H1 (cell line): Measurements from ENCODE around the gene FBXL17. TPM values are rescaled to one million over a fixed set of nuclear protein-coding genes. Genes with fewer than 3 reads are reported as not detected.

Source experiments
- CTCF ChIA-PET: fragments of 300-600 bp; sonication (Branson Sonifier 250); formaldehyde crosslinking; loops from one replicate; lab custom pipeline; 2021; ENCODE audit not compliant: partially characterized antibody; lab: Charles Lee
- POLR2A ChIA-PET: fragments of 300-600 bp; sonication (Branson Sonifier 250); formaldehyde crosslinking; loops from one replicate; lab custom pipeline; 2021; ENCODE audit warnings: inconsistent platforms; ENCODE audit not compliant: partially characterized antibody; lab: Charles Lee
- DNase-seq, 2 experiments: peaks; one replicate each; pipeline versions ENCODE4 v3.0.0 to v3.0.0-alpha.2; 2010 to 2022; ENCODE audit warnings: low spot score in 2 of 2, low read depth in 1 of 2, mixed read lengths in 1 of 2
- FAIRE-seq: peaks from 2 replicates; lab custom pipeline; 2011; peaks lifted over from hg19 to GRCh38; lab: Jason Lieb, UNC
- H2AFZ ChIP-seq: 2 replicates; pipeline ENCODE4 v1.8.1; 2012; ENCODE audit warnings: low read length, inconsistent platforms
- H2AK5ac ChIP-seq: 2 replicates; pipeline ENCODE4 v1.6.1; 2013; ENCODE audit warnings: low read depth, low read length
- H2BK120ac ChIP-seq: replicated peaks from 2 replicates; pipeline ENCODE3; 2013; ENCODE audit warnings: low read depth, low read length, inconsistent platforms
- H2BK12ac ChIP-seq: 2 replicates; pipeline ENCODE4 v1.6.1; 2013; ENCODE audit warnings: low read depth, low read length
- H2BK15ac ChIP-seq: 2 replicates; pipeline ENCODE4 v1.6.1; 2013; ENCODE audit warnings: low read length
- H2BK20ac ChIP-seq: 2 replicates; pipeline ENCODE4 v1.6.1; 2013; ENCODE audit warnings: low read length
- H2BK5ac ChIP-seq: 2 replicates; pipeline ENCODE4 v1.6.1; 2013; ENCODE audit warnings: low read depth, low read length
- H3K14ac ChIP-seq: 2 replicates; pipeline ENCODE4 v1.6.1; 2013; ENCODE audit warnings: inconsistent platforms; ENCODE audit not compliant: insufficient read length
- H3K18ac ChIP-seq: 2 replicates; pipeline ENCODE4 v1.6.1; 2013; ENCODE audit warnings: low read length; ENCODE audit errors: extremely low read depth
- H3K23ac ChIP-seq: 2 replicates; pipeline ENCODE4 v1.6.1; 2013; ENCODE audit warnings: inconsistent platforms; ENCODE audit not compliant: insufficient read length
- H3K23me2 ChIP-seq: 2 replicates; pipeline ENCODE4 v1.6.1; 2013; ENCODE audit warnings: low read depth, low read length
- H3K27ac ChIP-seq: 2 replicates; pipeline ENCODE4 v1.6.1; 2011; ENCODE audit warnings: low read depth, low read length, inconsistent platforms
- H3K27me3 ChIP-seq, 4 experiments: replicated peaks in 1 of 4; 1 replicate in 1 of 4; 2 replicates in 3 of 4; pipeline versions ENCODE4 v1.6.1 to v1.8.1; 2011 to 2013; ENCODE audit warnings: low read length in 3 of 4, mild to moderate bottlenecking in 3 of 4, inconsistent platforms in 2 of 4, mixed read lengths in 2 of 4, moderate library complexity in 1 of 4; ENCODE audit not compliant: control insufficient read depth in 3 of 4, insufficient read depth in 3 of 4; ENCODE audit errors: extremely low read depth in 1 of 4
- H3K36me3 ChIP-seq, 4 experiments: 2 replicates each; pipeline versions ENCODE4 v1.6.1 to v1.8.1; 2011 to 2013; ENCODE audit warnings: mild to moderate bottlenecking in 4 of 4, low read length in 3 of 4, moderate library complexity in 2 of 4, control low read depth in 1 of 4, inconsistent platforms in 1 of 4; ENCODE audit not compliant: insufficient read depth in 4 of 4, control insufficient read depth in 2 of 4
- H3K4ac ChIP-seq: replicated peaks from 2 replicates; pipeline ENCODE3; 2013; ENCODE audit warnings: low read length, low read depth, mixed read lengths, inconsistent platforms; ENCODE audit not compliant: insufficient read length
- H3K4me1 ChIP-seq, 4 experiments: replicated peaks in 1 of 4; 1 replicate in 1 of 4; 2 replicates in 3 of 4; pipeline versions ENCODE4 v1.6.1 to v1.8.1; 2011 to 2013; ENCODE audit warnings: low read length in 3 of 4, inconsistent platforms in 2 of 4, mixed read lengths in 1 of 4; ENCODE audit not compliant: insufficient read depth in 4 of 4, control insufficient read depth in 3 of 4
- H3K4me2 ChIP-seq, 2 experiments: 2 replicates each; pipeline versions ENCODE4 v1.6.1 to v1.8.1; 2011 to 2013; ENCODE audit warnings: low read depth in 2 of 2, low read length in 2 of 2, control low read depth in 1 of 2, inconsistent platforms in 1 of 2, mild to moderate bottlenecking in 1 of 2; ENCODE audit not compliant: insufficient read depth in 1 of 2
- H3K4me3 ChIP-seq, 4 experiments: fragments of 200-600, 300-600 bp in 1 of 4; sonication (generic), shearing (Covaris generic), sonication (Bioruptor Twin) in 1 of 4; 2 replicates each; pipeline versions ENCODE4 v1.5.1 to v1.8.1; 2011 to 2016; ENCODE audit warnings: low read length in 4 of 4, low read depth in 3 of 4, control low read depth in 2 of 4, inconsistent platforms in 2 of 4, mild to moderate bottlenecking in 2 of 4, mixed read lengths in 1 of 4, moderate library complexity in 1 of 4; ENCODE audit not compliant: insufficient read depth in 2 of 4; ENCODE audit errors: extremely low read depth in 1 of 4
- H3K56ac ChIP-seq: replicated peaks from 2 replicates; pipeline ENCODE3; 2013; ENCODE audit warnings: low read depth, mild to moderate bottlenecking, mixed read lengths, low read length, inconsistent platforms; ENCODE audit not compliant: insufficient read length
- H3K79me1 ChIP-seq: 2 replicates; pipeline ENCODE4 v1.6.1; 2013; ENCODE audit warnings: low read depth, low read length, control low read depth
- H3K79me2 ChIP-seq, 2 experiments: 2 replicates each; pipeline versions ENCODE4 v1.6.1 to v1.8.1; 2012 to 2013; ENCODE audit warnings: low read length in 2 of 2, mild to moderate bottlenecking in 2 of 2, inconsistent platforms in 1 of 2; ENCODE audit not compliant: insufficient read depth in 2 of 2, control insufficient read depth in 1 of 2
- H3K9ac ChIP-seq, 4 experiments: replicated peaks in 1 of 4; 1 replicate in 1 of 4; 2 replicates in 3 of 4; pipeline versions ENCODE4 v1.6.1 to v1.8.1; 2011 to 2013; ENCODE audit warnings: low read depth in 3 of 4, low read length in 3 of 4, control low read depth in 2 of 4, mild to moderate bottlenecking in 2 of 4, moderate library complexity in 2 of 4, inconsistent platforms in 1 of 4; ENCODE audit errors: extremely low read depth in 1 of 4
- H3K9me3 ChIP-seq, 2 experiments: 2 replicates each; pipeline versions ENCODE4 v1.6.1 to v1.8.1; 2012 to 2013; ENCODE audit warnings: mild to moderate bottlenecking in 2 of 2, moderate library complexity in 2 of 2, control low read depth in 1 of 2, inconsistent platforms in 1 of 2, low read depth in 1 of 2, low read length in 1 of 2, mixed read lengths in 1 of 2; ENCODE audit not compliant: insufficient read depth in 2 of 2
- H4K20me1 ChIP-seq, 2 experiments: replicated peaks in 1 of 2; 2 replicates each; pipeline versions ENCODE3 to v1.8.1; 2011 to 2013; ENCODE audit warnings: inconsistent platforms in 2 of 2, low read length in 2 of 2, mild to moderate bottlenecking in 1 of 2; ENCODE audit not compliant: insufficient read depth in 2 of 2, control insufficient read depth in 1 of 2
- H4K5ac ChIP-seq: 2 replicates; pipeline ENCODE4 v1.6.1; 2013; ENCODE audit warnings: low read length, low read depth, mixed read lengths, inconsistent platforms; ENCODE audit not compliant: insufficient read length
- H4K8ac ChIP-seq: 2 replicates; pipeline ENCODE4 v1.8.0; 2013; ENCODE audit warnings: mild to moderate bottlenecking, moderate library complexity, low read length, inconsistent platforms; ENCODE audit not compliant: insufficient read depth; ENCODE audit errors: extremely low read depth
- H4K91ac ChIP-seq: replicated peaks from 2 replicates; pipeline ENCODE3; 2013; ENCODE audit warnings: low read length, mixed read lengths, inconsistent platforms; ENCODE audit not compliant: insufficient read length
- BCL11A ChIP-seq, 2 experiments: IDR thresholded peaks; one replicate each; pipeline ENCODE4 v1.6.1; 2011; ENCODE audit warnings: low read depth in 2 of 2, low read length in 2 of 2, mild to moderate bottlenecking in 2 of 2
- EP300 ChIP-seq, 2 experiments: IDR thresholded peaks; 1 replicate in 1 of 2; 2 replicates in 1 of 2; pipeline ENCODE4 v1.6.1; 2011 to 2012; ENCODE audit warnings: low read depth in 2 of 2, low read length in 2 of 2, mild to moderate bottlenecking in 2 of 2, borderline replicate concordance in 1 of 2, inconsistent platforms in 1 of 2, moderate library complexity in 1 of 2
- PHF8 ChIP-seq: fragments of 200-600 bp; sonication (generic); conservative IDR thresholded peaks from 2 replicates; pipeline ENCODE4 v1.7.1; 2012; ENCODE audit warnings: low read depth, mild to moderate bottlenecking, inconsistent platforms, low read length, moderate library complexity
- RAD21 ChIP-seq, 2 experiments: IDR thresholded peaks in 1 of 2; conservative IDR thresholded peaks in 1 of 2; 2 replicates each; pipeline ENCODE4 v1.6.1; 2011; ENCODE audit warnings: low read depth in 2 of 2, low read length in 2 of 2, improper control_type of control experiment in 1 of 2, inconsistent platforms in 1 of 2, mild to moderate bottlenecking in 1 of 2, moderate library complexity in 1 of 2
- RXRA ChIP-seq: IDR thresholded peaks from 2 replicates; pipeline ENCODE4 v1.6.1; 2011; ENCODE audit warnings: low read depth, mild to moderate bottlenecking, low read length, moderate library complexity; ENCODE audit not compliant: insufficient read depth
- SUZ12 ChIP-seq: fragments of 200-600 bp; sonication (generic); IDR thresholded peaks from 2 replicates; pipeline ENCODE4 v1.6.1; 2012; ENCODE audit warnings: mild to moderate bottlenecking, inconsistent platforms, low read length, moderate library complexity, mixed read lengths
- TAF1 ChIP-seq: IDR thresholded peaks from 2 replicates; pipeline ENCODE4 v1.6.1; 2011; ENCODE audit warnings: mild to moderate bottlenecking, low read depth, low read length
- polyA plus RNA-seq, 7 experiments: library from polyadenylated mRNA; depleted of rRNA in 3 of 7; stranded (reverse) in 5 of 7; unstranded in 2 of 7; fragments of >200 nt in 5 of 7; fragments of 200-250 nt in 2 of 7; gene quantifications; 1 replicate in 5 of 7; 2 replicates in 1 of 7; 4 replicates in 1 of 7; pipeline versions ENCODE4 v1.2.1 to v1.2.3, GENCODE V29; 2011 to 2013; ENCODE audit warnings: missing spikeins in 2 of 7, mixed read lengths in 2 of 7
- total RNA-seq: library from RNA; stranded (reverse); fragmentation: NEBNext Ultra II Directional; extraction: Animal tissue kit (Norgen Biotek cat#: 25700); gene quantifications from 2 replicates; pipeline ENCODE4 v1.2.1, GENCODE V29; 2021

Gene FBXL17
- total and polyA plus RNA-seq, 2 of the 8 experiments (the other 6 are each of a cell fraction or from before 2014, with no cell fraction given): 0.35 to 4.3 TPM

- H3K23me2 ChIP-seq: no peaks in the 10 kb centered on the region
- H3K4ac ChIP-seq: no peak overlapping the region
- no peak overlapping the region for H2AFZ ChIP-seq
- no peaks in the 10 kb centered on the region for H4K20me1 ChIP-seq
- no peak overlapping the region for H2BK15ac ChIP-seq
- no peak overlapping the region for H3K14ac ChIP-seq
- H3K27ac ChIP-seq: no peak overlapping the region
- CTCF ChIA-PET: interaction anchor here (0.7 to 1.2 kb wide), 3 partner anchors 11 to 954 kb away, joined by 3 to 4 read pairs (median 3); no protein-coding TSS in a partner anchor
- no peak overlapping the region for H2BK120ac ChIP-seq
- H3K56ac ChIP-seq: no peak overlapping the region
- H3K79me1 ChIP-seq: no peaks in the 10 kb centered on the region
- no peaks in the 10 kb centered on the region for H3K79me2 ChIP-seq
- no peak overlapping the region for H3K4me2 ChIP-seq
- FAIRE-seq (no peak), DNase-seq (no peak)
- POLR2A ChIA-PET: no interaction called here
- H3K23ac ChIP-seq: no peak overlapping the region
- H2BK20ac ChIP-seq: no peak overlapping the region
- no peak overlapping the region for H2BK12ac ChIP-seq
- no peak overlapping the region for H4K8ac ChIP-seq
- no peak overlapping the region for H2BK5ac ChIP-seq
- no peak overlapping the region for H2AK5ac ChIP-seq
- no peak overlapping the region for H4K5ac ChIP-seq
- no peak for TF ChIP-seq RXRA
- TF ChIP-seq RAD21 (IDR thresholded peaks at IDR 0.05 in 1 of 2, conservative IDR thresholded peaks at IDR 0.05 in 1 of 2; ENCODE audit: low read depth in 2 of 2, low read length in 2 of 2): 0 out of 4 replicates have a peak, but pooled peaks of 1 of the 2 experiments have one; percentile 6
- TF ChIP-seq TAF1: no peak
- no peak for TF ChIP-seq EP300 (IDR thresholded peaks at IDR 0.05; ENCODE audit: borderline replicate concordance in 1 of 2, low read depth in 2 of 2, low read length in 2 of 2)
- TF ChIP-seq BCL11A (IDR thresholded peaks at IDR 0.05; ENCODE audit: low read depth in 2 of 2, low read length in 2 of 2): no peak
- no peak for TF ChIP-seq PHF8
- TF ChIP-seq SUZ12: no peak
- H4K91ac ChIP-seq: no peak overlapping the region
- no peaks in the 10 kb centered on the region for H3K27me3 ChIP-seq
- no peak overlapping the region for H3K18ac ChIP-seq
- H3K9me3 ChIP-seq: no peaks in the 10 kb centered on the region
- H3K4me3 ChIP-seq: no peak overlapping the region
- H3K9ac ChIP-seq: no peak overlapping the region
- H3K4me1 ChIP-seq: peaks cover 0 to 2% (median 0%) of the 10 kb centered on the region in 4 experiments; a peak in 1 of 7 replicates
- no peaks in the 10 kb centered on the region for H3K36me3 ChIP-seq
These were observed 180.2 kb downstream of the FBXL17 start for GRCh38 chr5:108201721-108202120.
